CMK (cell line): ENCODE measurements around the gene ZNG1B.
"Not testable (repeated sequence)": the region's sequence is repeated elsewhere in the genome, so short reads cannot be mapped to it uniquely, and the experiment has no call there.

Experiments used
- DNase-seq: peaks from one replicate; pipeline ENCODE4 v3.0.0-alpha.2; 2010; ENCODE audit warnings: low read depth

Gene ZNG1B

DNA sequence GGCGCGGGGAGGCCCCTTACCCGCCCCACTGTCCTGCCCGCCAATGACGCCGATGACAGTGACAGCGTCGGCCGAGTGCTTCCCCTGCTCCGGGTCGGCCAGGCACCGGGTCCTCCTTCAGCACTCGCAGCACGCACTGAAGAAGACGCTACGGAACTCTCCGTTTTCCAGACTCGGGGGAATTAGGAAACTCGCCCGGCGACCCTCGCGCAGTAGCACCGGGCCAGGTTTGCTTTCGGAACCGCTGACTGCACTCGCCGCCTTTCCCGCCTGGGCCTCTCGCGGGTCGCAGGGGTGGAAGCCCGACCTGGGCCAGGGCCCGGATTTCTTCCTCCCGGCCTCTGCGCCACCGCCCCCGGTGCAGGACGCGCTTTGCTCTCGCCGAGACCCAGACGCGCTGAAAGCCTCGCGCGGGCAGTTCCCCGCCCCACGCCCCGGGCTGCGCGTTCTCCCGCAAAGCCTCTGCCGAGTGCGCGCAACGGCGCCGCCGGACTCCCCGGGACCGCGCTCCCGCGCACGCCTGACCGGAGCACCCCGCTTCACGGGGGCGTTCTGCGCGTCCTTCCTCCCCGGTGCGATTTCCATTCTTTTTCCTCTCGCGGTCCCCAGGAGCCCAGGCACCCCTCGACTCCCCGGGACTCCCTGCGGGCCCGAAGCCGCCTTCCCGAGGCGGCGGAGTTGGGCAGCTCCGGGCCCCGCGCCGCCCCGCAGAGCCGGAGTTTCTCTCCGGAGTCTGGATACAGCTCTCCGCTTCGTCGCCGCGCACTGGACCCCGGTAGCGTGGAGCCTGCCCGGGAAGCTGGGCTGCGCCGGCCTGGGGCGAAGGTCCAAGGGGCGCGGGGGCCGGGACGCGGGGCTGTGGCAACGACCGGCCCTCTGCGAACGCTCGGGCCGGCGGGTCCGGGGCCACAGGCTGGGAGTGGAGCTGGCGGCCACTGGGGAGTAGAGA lies 65.9 kb downstream of the ZNG1B start:
- not testable (repeated sequence) for DNase-seq

DNA sequence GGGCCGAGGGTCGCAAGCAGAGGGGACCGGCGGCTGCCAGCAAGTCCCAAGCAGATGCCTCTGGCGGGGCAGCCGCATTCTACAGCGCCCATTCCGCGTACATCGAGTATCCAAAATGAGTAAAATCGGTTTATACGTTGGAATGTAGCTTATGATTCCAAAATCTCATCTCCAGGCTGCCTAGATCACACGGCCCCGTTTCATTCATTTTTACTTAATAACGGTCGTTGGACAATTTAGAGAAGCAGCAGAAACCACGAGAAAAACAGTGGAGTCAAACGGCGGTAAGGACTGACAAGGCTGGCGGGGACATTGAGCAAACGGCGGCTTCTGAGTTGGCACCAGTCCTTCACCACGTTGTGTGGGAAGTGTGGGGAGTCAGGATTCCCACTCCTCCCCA lies 66.6 kb downstream of the ZNG1B start:
- DNase-seq = not testable (repeated sequence)

DNA sequence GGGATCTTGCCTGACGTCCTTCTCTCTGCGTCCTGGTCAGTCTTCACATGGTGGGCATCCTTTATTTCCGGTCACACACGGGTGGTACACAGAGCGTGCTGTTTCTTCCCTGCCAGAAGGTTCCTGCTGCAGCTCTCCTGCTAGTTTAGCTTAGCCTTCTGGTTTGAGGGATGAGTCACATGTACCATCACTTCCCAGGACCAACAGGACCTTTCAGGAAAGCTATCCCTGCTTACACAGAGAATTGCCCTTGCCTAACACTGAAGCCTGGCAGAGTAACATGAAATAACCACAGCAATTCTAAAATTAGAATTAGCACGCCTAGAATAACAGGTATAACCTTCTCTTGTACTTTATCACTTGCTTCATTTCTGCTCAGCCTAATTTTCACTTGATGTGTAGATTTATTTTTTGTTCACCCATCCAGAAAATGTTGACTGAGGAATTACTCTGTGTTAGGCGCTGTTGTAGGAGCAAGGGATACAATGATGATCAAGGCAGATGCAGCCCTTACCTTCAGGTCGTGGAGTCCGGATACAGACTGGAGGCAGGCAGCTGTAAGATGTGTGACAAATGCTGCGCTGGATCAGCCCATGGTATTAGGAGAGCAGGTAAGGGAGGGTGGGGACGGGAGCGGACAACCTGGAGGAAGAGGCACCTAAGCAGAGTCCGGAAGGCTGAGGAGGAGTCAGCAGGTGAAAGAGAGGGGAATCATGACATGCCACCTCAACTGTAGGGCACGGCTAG lies 70.1 kb downstream of the ZNG1B start:
- DNase-seq = not testable (repeated sequence)

DNA sequence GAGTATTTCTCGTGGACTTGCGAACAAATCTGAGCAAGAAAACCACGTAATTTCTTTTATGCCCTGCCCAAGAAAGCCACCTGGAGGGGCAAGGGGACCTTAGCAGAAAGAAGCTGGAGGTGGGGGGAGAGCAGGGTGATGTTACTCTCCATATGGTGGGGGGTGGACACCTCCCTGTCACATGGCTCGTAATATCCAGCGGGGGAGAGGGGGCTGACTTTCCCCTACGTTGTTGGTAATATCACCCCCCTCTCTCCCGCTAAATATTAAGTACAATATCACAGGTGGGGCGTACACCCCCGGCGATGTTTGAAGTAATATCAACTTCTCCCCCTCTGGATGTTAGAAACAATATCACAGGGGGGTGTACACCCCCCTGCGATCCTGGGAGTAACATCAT lies 70.7 kb downstream of the ZNG1B start:
- DNase-seq = not testable (repeated sequence)

DNA sequence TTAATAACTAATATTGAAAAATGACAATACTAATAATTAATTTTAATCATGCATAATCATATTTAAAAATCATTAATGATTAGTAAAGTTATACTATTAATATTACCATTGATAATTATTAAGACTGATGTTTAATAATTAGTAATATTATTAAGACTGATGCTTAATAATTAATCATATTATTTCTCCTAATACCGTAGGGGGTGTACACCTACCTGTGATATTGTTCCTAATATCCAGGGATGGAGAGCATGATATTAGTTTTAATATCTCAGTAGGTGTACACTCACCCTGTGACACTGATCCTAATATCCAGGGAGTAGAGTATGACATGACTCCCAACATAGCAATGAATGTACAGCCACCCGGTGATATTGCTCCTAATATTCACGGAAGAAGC lies 73.4 kb downstream of the ZNG1B start:
- not testable (repeated sequence) for DNase-seq

DNA sequence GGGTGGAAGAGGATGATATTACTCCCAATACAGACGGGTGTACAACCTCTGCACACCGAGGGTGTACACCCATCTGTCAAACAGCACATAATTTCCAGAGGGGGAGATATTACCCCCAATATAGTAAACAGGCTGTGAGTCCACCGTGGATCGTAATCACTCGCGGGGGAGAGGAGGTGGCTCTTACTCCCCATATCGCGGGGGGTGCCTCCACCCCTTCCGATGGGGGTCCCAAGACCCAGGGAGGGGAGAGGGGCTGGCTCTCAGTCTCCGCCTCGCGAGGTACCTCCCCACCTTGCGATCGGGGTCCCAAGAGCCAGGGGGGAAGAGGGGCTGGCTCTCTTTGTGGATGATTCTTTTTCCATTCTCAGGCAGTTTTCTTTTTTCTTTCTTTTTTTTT lies 74.4 kb downstream of the ZNG1B start:
- DNase-seq = not testable (repeated sequence)

DNA sequence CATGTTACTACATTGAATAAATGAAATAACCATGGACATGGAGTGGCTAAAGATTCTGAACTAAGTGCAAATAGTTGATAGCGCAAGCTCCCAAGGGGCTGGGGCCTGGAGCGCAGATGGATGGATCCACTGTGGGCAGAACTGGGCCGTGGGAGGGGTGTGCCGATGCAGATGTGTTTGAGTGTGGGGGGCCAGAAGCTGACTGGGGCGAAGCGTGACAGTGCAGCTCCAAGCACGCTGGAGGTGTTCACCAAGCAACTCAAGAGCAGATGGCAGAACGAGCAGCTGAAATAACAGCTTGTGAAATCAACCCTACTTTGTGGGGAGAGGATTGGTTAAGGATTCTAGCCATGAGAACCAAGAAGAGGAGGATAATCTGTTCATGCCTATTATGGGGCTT lies 78.0 kb downstream of the ZNG1B start:
- not testable (repeated sequence) for DNase-seq

DNA sequence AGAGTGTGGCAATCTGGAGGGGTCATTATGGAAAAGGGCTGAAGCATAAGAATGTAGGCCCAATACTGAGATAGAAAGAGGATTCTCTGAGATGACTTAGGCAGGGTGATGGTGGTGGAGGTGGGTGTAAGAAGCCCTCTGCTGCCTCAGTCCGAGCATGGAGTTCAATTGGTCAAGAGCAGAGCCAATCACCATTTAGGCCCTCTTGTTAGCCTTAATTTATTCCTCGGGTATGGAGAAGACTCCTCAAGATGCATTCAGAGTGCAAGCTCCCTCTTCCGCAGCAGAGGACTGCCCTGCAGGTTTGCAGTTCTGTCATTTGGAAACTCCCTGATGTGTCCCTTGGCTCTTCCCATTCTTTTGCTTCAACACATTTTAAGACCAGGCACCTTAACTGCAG lies 78.5 kb downstream of the ZNG1B start:
- DNase-seq = not testable (repeated sequence)

DNA sequence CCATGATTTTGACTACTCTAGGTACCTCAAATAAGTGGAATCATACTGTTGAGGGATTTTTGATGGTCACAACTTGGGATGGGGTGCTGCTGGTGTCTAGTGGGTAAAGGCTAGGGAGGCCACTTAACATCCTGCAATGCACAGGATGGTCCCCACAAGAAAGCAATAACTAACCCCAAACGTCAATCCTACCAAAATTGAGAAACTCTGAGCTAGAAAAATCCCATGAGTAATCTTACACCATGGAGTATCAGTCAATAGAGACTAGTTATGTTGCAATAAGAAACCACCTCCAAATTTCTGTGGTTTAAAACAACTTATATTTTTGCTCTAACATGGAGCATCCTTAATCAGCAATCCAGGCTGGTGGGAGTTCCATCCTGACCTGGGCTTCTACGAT lies 79.5 kb downstream of the ZNG1B start:
- DNase-seq = not testable (repeated sequence)

DNA sequence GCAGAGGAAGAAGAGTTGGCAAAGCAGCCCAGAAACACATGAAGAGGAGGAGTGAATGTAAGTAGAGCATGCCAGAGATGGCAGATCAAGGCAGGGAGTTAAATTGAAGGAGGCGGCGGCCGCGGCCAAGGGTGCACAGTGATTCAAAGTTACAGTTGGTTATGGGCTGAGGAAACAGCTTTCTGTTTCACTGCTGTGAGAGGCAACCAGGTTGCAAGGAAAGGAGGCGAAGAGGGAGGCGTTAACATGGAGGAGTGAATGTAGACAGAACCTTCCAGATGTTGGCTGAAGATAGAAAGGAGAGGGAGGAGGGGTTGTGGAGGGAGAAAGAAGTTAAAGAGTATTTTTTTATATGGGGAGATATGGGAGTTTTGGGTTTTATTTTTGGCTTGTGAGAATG lies 83.3 kb downstream of the ZNG1B start:
- DNase-seq = not testable (repeated sequence)

DNA sequence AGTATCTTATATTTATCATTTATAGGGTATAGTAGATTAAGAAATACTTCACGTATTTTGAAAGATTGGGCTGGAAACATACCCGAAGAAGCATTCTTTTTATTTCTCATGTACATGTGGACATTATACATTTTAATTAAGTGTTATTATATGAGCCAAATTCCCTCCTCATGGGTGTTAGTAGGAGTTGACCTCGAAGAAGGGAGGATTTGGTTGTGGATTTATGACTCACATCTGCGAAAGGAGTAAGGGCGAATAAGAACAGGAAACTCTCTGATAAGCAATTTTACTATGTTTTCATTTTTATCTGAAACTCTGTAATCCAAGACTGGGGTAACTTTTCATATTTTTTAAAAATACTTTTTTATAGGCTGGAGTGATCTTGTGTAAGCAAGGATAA lies 84.0 kb downstream of the ZNG1B start:
- DNase-seq = not testable (repeated sequence)

DNA sequence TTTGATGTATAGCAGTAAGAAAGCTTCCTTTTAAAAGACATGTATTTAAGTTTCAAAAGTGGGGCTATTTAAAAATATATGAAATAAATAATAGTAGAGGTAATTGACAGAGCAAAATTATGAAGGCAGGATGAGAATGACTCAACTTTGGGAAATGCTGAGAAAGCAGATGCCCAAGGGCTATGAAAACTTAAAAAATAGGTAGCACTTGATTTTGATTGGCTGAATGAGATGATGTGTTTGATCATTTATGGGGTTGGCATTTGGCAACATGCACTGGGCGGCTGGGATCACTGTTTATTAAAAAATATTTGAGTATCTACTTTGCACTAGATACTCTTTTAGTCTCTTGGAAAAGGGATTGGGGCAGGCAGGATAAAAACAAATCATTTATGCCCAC lies 87.5 kb downstream of the ZNG1B start:
- not testable (repeated sequence) for DNase-seq

DNA sequence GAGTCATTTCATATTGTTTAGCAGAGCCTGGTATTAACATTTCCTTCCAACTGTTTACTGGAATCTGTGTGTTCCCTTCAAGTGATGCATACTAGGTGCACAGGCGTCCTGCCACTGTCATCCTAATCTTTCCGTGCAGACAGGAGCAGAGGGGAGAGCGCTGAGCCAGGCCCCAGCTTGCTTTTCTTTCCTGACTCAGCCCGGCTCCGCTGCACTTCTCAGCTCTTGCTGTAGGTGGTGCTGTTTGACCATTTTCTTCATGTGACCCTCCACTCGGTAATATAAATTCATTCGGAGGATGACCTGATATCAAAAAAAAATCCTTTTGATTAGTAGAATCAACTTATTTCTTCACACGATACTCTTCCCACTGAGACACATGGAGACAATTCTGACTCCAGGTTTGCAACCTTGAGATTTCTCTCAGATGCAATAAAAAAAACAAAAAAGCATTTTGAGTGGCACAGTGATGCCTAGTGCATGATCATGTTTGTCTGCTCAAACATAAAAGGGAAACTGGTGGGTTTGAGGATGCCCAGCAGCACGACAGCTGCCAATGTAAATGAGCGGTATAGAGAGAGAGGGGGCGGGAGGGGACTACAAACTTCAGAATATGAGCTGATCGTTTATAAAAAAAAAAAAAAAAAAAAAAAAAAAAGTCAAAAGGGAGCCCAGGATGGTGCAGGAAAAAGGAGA lies 90.0 kb downstream of the ZNG1B start:
- DNase-seq = not testable (repeated sequence)

DNA sequence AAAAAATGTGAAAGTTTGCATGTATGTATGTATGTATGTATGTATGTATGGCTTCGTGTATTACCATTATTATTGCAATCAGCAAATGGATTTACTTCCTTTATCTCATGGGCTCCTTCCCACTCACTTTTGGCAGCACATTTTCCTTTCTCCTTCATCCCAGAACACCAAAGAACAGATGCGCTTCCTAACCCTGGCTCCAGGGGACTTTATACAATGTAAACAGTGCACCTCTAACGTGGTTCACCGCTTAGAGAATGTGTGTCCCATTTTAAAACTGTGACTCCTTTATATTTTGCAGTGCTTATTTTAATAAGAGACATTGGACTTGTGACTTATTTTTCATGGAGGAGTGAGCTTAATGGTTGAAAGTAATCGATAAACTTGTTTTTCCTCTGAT lies 90.6 kb downstream of the ZNG1B start:
- not testable (repeated sequence) for DNase-seq

DNA sequence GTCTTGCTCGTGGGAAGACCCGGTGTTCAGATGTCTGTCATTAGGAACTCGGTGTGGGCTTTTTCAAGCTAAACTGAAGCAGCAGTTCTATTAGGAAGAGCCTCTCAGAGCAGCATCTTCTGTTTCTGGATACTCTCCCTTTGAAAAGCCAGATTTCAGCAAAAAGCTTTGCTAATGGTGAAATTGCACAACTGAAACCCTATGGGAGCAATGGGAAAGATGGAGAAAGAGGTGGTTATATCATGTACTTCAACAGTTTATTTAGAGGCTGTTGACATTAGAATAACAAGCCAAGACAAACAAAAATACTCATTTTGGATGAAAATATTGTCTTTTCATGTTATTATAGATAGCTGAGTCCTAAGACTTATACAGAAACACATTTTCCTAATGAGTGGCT lies 91.4 kb downstream of the ZNG1B start:
- DNase-seq = not testable (repeated sequence)

DNA sequence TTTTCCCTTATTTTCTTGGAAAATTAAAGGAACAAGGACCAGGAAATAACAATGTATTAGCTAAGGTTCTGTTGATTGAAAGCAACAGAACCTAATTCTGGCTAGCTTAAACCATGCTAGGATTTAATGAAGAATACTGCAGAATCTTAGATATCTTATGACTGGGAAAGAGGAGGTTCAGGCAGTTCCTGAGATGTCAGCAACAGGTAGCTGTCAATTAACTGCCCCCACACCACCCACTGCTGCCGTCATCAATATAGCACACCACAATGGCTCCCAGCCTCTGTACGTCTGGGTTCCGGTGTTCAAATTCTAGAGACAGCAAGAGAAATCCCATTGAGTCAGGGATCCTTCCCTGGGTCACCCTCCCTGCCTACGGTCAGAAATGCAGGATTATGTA lies 95.5 kb downstream of the ZNG1B start:
- not testable (repeated sequence) for DNase-seq

DNA sequence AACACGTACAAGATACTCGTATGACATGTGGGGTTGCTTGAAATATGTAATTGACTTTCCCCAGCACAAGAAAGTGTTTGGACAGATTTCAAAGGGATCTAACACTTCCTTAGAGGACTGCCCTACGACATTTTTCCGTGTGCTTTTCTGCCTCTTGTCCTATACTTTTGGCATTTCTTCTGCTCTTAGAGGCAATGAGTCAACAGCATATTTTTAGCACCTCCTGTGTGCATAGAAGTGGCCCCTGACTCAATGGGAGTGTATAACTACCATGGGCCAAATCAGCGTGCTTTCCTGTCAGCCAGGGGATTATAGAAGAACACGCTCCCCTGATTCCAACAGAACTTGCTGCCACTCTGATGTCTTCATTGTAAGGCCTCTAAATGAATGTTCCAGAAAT lies 99.1 kb downstream of the ZNG1B start:
- not testable (repeated sequence) for DNase-seq

DNA sequence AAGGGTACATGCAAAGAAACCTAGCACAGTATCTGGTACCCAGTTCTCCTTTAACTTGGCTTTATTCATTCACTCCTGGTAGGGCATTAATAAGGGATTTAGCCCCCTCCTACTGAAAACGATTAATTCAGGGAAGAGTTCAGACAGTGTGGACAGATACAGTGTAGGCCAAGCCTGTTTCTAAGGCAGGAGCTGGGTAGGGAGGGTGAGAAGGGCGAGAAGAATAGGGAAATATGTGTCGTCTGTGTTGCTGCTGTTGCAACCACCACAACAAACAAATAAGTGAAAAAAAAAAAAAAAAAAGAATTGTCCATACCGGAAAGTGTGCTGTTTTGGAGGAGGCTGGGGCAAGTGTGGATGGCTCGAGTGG lies 103.3 kb downstream of the ZNG1B start:
- DNase-seq = not testable (repeated sequence)

DNA sequence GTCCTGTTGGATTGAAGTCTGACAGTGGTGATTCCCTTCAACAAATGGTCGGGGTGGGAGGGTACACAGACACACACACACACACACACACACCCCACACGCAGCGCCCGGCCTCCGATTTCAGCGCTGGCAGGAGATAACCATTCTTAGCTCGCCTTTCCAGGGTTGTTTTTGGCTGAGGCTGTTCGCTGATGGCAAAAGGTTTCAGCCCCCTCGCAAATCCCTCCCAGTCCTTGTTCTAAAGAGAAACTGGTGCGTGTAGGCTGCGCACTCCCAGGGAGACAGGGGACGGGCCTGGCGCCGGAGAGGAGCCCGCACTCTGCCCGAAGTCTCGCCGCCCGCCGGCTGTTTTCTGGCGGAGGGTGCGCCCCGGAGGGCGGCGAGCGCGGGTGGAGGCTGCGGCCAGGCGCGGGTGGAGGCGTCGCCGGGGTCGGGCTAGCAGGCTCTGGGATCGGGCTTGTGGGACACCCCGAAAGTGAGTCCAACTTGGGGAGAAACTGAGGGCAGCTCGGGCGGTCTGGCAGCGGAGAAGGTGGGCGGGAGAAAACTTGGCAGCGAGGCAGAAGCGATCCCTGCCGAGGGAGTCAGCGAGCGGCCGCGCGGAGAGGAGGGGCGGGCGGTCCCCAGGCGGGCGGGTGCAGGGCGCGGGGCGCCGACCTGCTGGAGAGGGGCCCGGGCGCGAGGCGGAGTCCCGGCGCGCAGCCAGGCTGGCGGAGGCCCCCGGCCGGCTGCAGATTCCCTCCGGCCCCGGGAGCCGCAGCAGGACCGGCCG lies 103.9 kb downstream of the ZNG1B start:
- DNase-seq = not testable (repeated sequence)

DNA sequence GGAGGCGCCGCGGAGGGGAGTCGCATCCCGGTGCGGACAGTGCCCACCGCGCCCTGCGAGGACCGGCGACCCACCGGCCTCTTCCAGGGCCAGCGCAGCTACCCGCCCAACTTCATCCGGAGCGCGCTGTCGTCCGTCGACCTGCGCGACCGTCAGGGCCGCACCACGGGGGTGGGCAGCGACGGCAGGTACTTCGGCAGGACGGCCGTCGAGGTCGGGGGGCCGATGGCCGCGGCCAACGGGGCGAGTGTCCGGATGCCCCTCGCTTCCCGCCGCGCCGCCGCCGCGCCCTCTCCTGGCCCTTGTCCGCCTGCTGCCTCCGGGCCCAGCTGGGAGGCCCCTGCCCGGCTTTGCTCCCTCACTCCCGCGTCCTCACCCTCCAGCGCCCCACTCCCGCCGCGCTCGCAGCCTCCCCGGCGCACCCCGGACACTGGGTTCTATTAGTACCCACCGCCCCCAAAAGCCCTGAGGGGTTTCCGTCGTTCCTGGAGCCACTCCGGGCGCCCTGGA lies 104.5 kb downstream of the ZNG1B start:
- DNase-seq = not testable (repeated sequence)

DNA sequence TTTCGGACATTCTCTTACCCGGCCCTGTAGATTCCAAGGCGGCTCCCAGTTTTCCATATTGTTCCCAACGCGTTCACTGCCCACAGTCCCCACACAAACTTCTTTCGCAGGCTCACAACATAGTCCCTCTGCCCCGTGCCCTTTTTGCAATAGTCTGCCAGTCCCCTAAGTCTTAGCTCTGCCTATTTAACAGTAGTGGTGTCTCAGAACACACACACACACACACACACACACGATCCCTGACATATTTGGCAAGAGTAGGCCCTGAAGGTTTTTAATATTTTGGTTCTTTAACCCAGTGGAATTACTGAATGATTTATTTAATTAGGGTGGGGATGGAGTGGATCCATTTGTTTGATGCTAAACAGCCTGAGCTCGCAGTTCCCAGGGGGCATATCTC lies 105.0 kb downstream of the ZNG1B start:
- not testable (repeated sequence) for DNase-seq
